B cell (primary cell): ENCODE measurements around the gene DYTN. TPM values are rescaled to one million over a fixed set of nuclear protein-coding genes. Genes with fewer than 3 reads are reported as not detected.

Source experiments
- ATAC-seq: fragments of 200-7000 bp; cut with Tn5 transposase; one replicate; pipeline ENCODE4 v1.10.0; 2021; ENCODE audit warnings: low read depth, mild to moderate bottlenecking, moderate number of reproducible peaks, moderate library complexity
- CTCF ChIA-PET: fragments of 350-600 bp; sonication (Branson Sonifier 250); formaldehyde crosslinking; loops from one replicate; lab custom pipeline; 2021; ENCODE audit warnings: antibody characterized with exemption, inconsistent platforms; lab: Charles Lee
- POLR2A ChIA-PET: fragments of 350-600 bp; sonication (Branson Sonifier 250); formaldehyde crosslinking; loops from one replicate; lab custom pipeline; 2021; ENCODE audit warnings: antibody characterized with exemption; lab: Charles Lee
- DNase-seq: peaks from one replicate; pipeline ENCODE4 v3.0.0; 2013
- H2AFZ ChIP-seq: 2 replicates; pipeline ENCODE4 v1.6.1; 2012; ENCODE audit warnings: mild to moderate bottlenecking, low read depth, low read length; ENCODE audit not compliant: insufficient read depth, poor library complexity, severe bottlenecking
- H3K27ac ChIP-seq, 2 donors: 1 replicate in 1 of 2; 2 replicates in 1 of 2; pipeline ENCODE4 v1.5.1; 2012 to 2013; ENCODE audit warnings: low read length in 2 of 2, mild to moderate bottlenecking in 2 of 2, moderate library complexity in 1 of 2
- H3K27me3 ChIP-seq, 4 experiments: fragments of 200-600 bp in 1 of 4; sonication (generic) in 1 of 4; replicated peaks in 1 of 4; 1 replicate in 2 of 4; 2 replicates in 2 of 4; pipeline versions ENCODE4 v1.6.1 to v1.7.0; 2013 to 2016; ENCODE audit warnings: low read length in 3 of 4, mild to moderate bottlenecking in 2 of 4, mixed read lengths in 1 of 4, moderate library complexity in 1 of 4; ENCODE audit not compliant: insufficient read depth in 4 of 4, control insufficient read depth in 3 of 4; ENCODE audit errors: control extremely low read depth in 1 of 4
- H3K36me3 ChIP-seq, 2 experiments: replicated peaks in 1 of 2; 1 replicate in 1 of 2; 2 replicates in 1 of 2; pipeline versions ENCODE4 v1.6.1 to v1.7.1; 2013; ENCODE audit warnings: low read length in 1 of 2; ENCODE audit not compliant: insufficient read depth in 2 of 2, control insufficient read depth in 1 of 2; ENCODE audit errors: control extremely low read depth in 1 of 2, extremely low read depth in 1 of 2
- H3K4me1 ChIP-seq, 2 donors: fragments of 200-600 bp in 1 of 2; sonication (generic) in 1 of 2; 1 replicate in 1 of 2; 2 replicates in 1 of 2; pipeline versions ENCODE4 v1.5.1 to v1.6.1; 2013 to 2017; ENCODE audit warnings: low read length in 2 of 2; ENCODE audit not compliant: control insufficient read depth in 2 of 2, insufficient read depth in 2 of 2
- H3K4me2 ChIP-seq: replicated peaks from 2 replicates; pipeline ENCODE3; 2012; ENCODE audit warnings: mild to moderate bottlenecking, low read depth, low read length; ENCODE audit not compliant: poor library complexity, severe bottlenecking
- H3K4me3 ChIP-seq, 5 experiments: fragments of 200-600 bp in 1 of 5; sonication (generic) in 1 of 5; 1 replicate in 3 of 5; 2 replicates in 2 of 5; pipeline versions ENCODE4 v1.5.1 to v1.7.0; 2011 to 2016; ENCODE audit warnings: low read length in 4 of 5, mild to moderate bottlenecking in 4 of 5, low read depth in 2 of 5, control low read depth in 1 of 5, moderate library complexity in 1 of 5; ENCODE audit not compliant: insufficient read depth in 1 of 5; ENCODE audit errors: control extremely low read depth in 1 of 5, extremely low read depth in 1 of 5
- H3K79me2 ChIP-seq: fragments of 200-600 bp; sonication (generic); one replicate; pipeline ENCODE4 v1.6.0; 2016; ENCODE audit warnings: low read length; ENCODE audit not compliant: control insufficient read depth, insufficient read depth
- H3K9ac ChIP-seq: fragments of 200-600 bp; sonication (generic); 2 replicates; pipeline ENCODE4 v1.6.1; 2017; ENCODE audit warnings: mild to moderate bottlenecking, low read length, moderate library complexity
- H3K9me3 ChIP-seq, 3 donors: one replicate each; pipeline versions ENCODE4 v1.6.1 to v1.7.1; 2013; ENCODE audit warnings: low read length in 2 of 3; ENCODE audit not compliant: control insufficient read depth in 2 of 3, insufficient read depth in 1 of 3; ENCODE audit errors: control extremely low read depth in 1 of 3
- H4K20me1 ChIP-seq: 2 replicates; pipeline ENCODE4 v1.6.0; 2012; ENCODE audit warnings: mild to moderate bottlenecking, low read length; ENCODE audit not compliant: insufficient read depth, control insufficient read depth, poor library complexity, severe bottlenecking
- H3K27ac Mint-ChIP-seq: one replicate; pipeline ENCODE4 v1.8.0; 2021; ENCODE audit warnings: mixed read lengths
- H3K27me3 Mint-ChIP-seq: one replicate; pipeline ENCODE4 v1.8.0; 2021; ENCODE audit warnings: mixed read lengths
- H3K4me1 Mint-ChIP-seq: one replicate; pipeline ENCODE4 v1.8.0; 2021; ENCODE audit warnings: mixed read lengths
- H3K4me3 Mint-ChIP-seq: one replicate; pipeline ENCODE4 v1.8.0; 2021; ENCODE audit warnings: mixed read lengths
- H3K9me3 Mint-ChIP-seq: one replicate; pipeline ENCODE4 v1.8.0; 2022; ENCODE audit warnings: mixed read lengths; ENCODE audit not compliant: insufficient read depth
- EZH2 ChIP-seq: IDR thresholded peaks from 2 replicates; pipeline ENCODE4 v1.6.1; 2012; ENCODE audit warnings: borderline replicate concordance, low read depth, mild to moderate bottlenecking, moderate library complexity, low read length; ENCODE audit not compliant: insufficient read depth, poor library complexity, severe bottlenecking
- WGBS: methylation state at CpG from one replicate; pipeline ENCODE4 v1.1.5; 2013; ENCODE audit warnings: missing lambda C conversion rate; ENCODE audit not compliant: insufficient coverage; 5-methylcytosine and 5-hydroxymethylcytosine counted together
- intact Hi-C: fragments of 100-400 bp; cut with micrococcal nuclease; formaldehyde crosslinking; loops from one replicate; pipeline ENCODE4 v1.10.0; 2022
- polyA plus RNA-seq: library from polyadenylated mRNA; depleted of rRNA; stranded (reverse); fragments of >200 nt; gene quantifications from 2 replicates; pipeline ENCODE4 v1.2.3, GENCODE V29; 2012
- total RNA-seq, 2 donors: library from RNA; stranded (reverse); fragments of 120-200 nt in 1 of 2; gene quantifications; 1 replicate in 1 of 2; 2 replicates in 1 of 2; pipeline versions ENCODE4 v1.2.3 to v1.2.4, GENCODE V29; 2013 to 2022
- TF ChIP-seq, protein P1 (sequence below): fragments of 200-600 bp; IDR thresholded peaks from one replicate; pipeline ENCODE4 v1.8.0; 2022; ENCODE audit warnings: antibody characterized with exemption, mild to moderate bottlenecking

The DYTN gene
- total and polyA plus RNA-seq, 2 donors (not counting 1 experiment from before 2014, with no cell fraction given) = not detected

DNA sequence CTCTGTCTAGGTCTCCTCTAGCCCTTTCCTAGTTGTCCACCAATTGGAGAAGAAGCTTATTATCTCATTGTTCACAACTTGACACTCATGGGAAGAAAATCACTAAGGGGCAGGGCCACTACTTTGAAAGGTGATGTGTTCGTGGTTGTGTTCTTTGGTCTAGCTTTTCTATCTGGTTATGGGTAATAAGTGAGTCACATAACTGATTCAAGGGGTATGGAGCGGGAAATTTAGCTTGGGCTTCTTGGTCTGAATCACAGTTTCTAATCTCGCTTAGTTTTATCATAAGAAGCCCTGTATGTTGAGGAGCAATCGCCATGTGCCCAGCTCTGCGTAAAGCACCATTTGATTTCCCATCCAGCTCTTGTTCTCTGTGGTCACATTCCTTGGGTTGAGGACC lies 18.7 kb upstream of the DYTN start:
- Mint-ChIP-seq H3K4me1 (no peaks in the 10 kb centered on the region), H3K27me3 (peaks cover 23% of the 10 kb centered on the region), H3K27ac (no peak overlapping the region), H3K4me3 (no peak overlapping the region), H3K9me3 (no peaks in the 10 kb centered on the region)
- ChIA-PET POLR2A (no interaction called here), CTCF (no interaction called here)
- H2AFZ ChIP-seq = no peak overlapping the region
- no peaks in the 10 kb centered on the region for H3K79me2 ChIP-seq
- no peak overlapping the region for H3K4me2 ChIP-seq
- no peak for DNase-seq
- 61% methylated on average over 4 of the region's 5 CpGs for WGBS
- H3K27me3 ChIP-seq = no peaks in the 10 kb centered on the region
- H3K9ac ChIP-seq = no peak overlapping the region
- no peak overlapping the region for H3K4me3 ChIP-seq
- no peak for ATAC-seq
- TF ChIP-seq, protein P1, sequence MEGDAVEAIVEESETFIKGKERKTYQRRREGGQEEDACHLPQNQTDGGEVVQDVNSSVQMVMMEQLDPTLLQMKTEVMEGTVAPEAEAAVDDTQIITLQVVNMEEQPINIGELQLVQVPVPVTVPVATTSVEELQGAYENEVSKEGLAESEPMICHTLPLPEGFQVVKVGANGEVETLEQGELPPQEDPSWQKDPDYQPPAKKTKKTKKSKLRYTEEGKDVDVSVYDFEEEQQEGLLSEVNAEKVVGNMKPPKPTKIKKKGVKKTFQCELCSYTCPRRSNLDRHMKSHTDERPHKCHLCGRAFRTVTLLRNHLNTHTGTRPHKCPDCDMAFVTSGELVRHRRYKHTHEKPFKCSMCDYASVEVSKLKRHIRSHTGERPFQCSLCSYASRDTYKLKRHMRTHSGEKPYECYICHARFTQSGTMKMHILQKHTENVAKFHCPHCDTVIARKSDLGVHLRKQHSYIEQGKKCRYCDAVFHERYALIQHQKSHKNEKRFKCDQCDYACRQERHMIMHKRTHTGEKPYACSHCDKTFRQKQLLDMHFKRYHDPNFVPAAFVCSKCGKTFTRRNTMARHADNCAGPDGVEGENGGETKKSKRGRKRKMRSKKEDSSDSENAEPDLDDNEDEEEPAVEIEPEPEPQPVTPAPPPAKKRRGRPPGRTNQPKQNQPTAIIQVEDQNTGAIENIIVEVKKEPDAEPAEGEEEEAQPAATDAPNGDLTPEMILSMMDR = no peak
- TF ChIP-seq EZH2 = no peak
- intact Hi-C loops = no loop called here
- H3K4me1 ChIP-seq = no peaks in the 10 kb centered on the region
- no peaks in the 10 kb centered on the region for H4K20me1 ChIP-seq
- H3K9me3 ChIP-seq = no peaks in the 10 kb centered on the region
- H3K36me3 ChIP-seq = no peaks in the 10 kb centered on the region
- no peak overlapping the region for H3K27ac ChIP-seq

DNA sequence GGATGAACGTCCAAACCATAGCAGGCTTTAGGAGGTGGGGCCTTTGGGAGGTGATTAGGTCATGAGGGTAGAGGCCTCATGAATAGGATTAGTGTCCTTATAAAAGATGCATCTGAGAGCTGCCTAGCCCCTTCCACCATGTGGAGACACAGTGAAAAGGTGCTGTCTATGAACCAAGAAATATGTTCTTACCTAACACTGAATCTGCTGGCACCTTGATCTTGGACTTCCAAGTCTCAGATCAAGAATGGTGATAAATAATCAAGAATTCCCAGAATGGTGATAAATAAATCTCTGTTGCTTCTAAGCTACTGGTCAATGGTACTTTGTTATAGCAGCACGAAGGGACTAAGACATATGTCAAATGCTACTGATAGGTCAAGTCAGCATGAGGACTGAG lies 15.1 kb upstream of the DYTN start:
- Histone ChIP-seq H3K4me2 (no peak overlapping the region), H2AFZ (no peak overlapping the region), H3K36me3 (no peaks in the 10 kb centered on the region), H3K4me1 (no peaks in the 10 kb centered on the region), H3K27me3 (peaks cover 0 to 5% (median under 1%) of the 10 kb centered on the region in 4 experiments), H3K79me2 (no peaks in the 10 kb centered on the region), H3K9me3 (peaks cover 0 to 2% (median 0%) of the 10 kb centered on the region in 3 donors), H3K4me3 (no peak overlapping the region), H3K9ac (no peak overlapping the region), H4K20me1 (no peaks in the 10 kb centered on the region), H3K27ac (no peak overlapping the region)
- H3K27ac Mint-ChIP-seq = no peak overlapping the region
- no peak overlapping the region for H3K4me3 Mint-ChIP-seq
- H3K9me3 Mint-ChIP-seq = no peaks in the 10 kb centered on the region
- 84% methylated on average over 2 of the region's 2 CpGs for WGBS
- no peak for ATAC-seq
- H3K4me1 Mint-ChIP-seq = no peaks in the 10 kb centered on the region
- POLR2A ChIA-PET = no interaction called here
- no peak for DNase-seq
- CTCF ChIA-PET = no interaction called here
- peaks cover 37% of the 10 kb centered on the region for H3K27me3 Mint-ChIP-seq
- intact Hi-C loops = no loop called here
- TF ChIP-seq, protein P1 = no peak
- no peak for TF ChIP-seq EZH2
